Measurements from ENCODE around the gene DNAJB9.

DNAJB9 gene

DNA sequence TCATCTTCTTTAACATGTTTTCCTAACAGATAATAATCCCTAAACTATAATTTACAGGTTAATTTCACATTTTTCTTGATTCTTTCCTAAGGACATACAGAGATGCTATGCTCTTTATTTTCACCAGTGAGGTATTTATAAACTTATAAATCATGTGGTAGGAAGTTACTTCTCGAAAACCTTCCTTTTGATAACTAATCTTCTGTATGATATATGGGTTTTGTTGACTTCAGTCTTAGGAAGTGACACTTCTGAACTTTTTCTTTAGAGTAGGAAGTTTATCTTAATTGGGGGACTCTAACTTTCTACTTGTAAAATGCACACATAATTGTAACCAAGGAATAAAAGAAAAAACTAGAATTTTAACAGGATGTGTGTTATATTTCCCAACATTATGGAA is 33.9 kb upstream of the DNAJB9 start:
- H3K27ac ChIP-seq (ENCODE audit: extremely low read depth, low read depth, low read length) = no peak overlapping the region
- H3K36me3 ChIP-seq (ENCODE audit: control insufficient read depth in 2 of 2, insufficient read depth in 1 of 2, low read length in 2 of 2) = no peaks in the 10 kb centered on the region
- no peak overlapping the region for H3K4me3 ChIP-seq (ENCODE audit: low read depth, low read length)
- TF ChIP-seq ZNF311 (tag by site-specific recombination; IDR thresholded peaks at IDR 0.05; ENCODE audit: borderline replicate concordance) (no peak), MZF1 (tag by site-specific recombination; IDR thresholded peaks at IDR 0.05; ENCODE audit: borderline replicate concordance) (no peak), ZNF514 (tag by site-specific recombination; IDR thresholded peaks at IDR 0.05) (no peak), ZNF473 (tag by site-specific recombination; IDR thresholded peaks at IDR 0.05) (no peak), ZNF214 (tag by site-specific recombination; IDR thresholded peaks at IDR 0.05; ENCODE audit: borderline replicate concordance) (no peak), ZNF423 (tag by site-specific recombination; IDR thresholded peaks at IDR 0.05) (no peak), HOXD13 (CRISPR knock-in tag; IDR thresholded peaks at IDR 0.05; ENCODE audit: borderline replicate concordance) (no peak), ZNF521 (tag by site-specific recombination; IDR thresholded peaks at IDR 0.05) (no peak), ZNF677 (tag by site-specific recombination; IDR thresholded peaks at IDR 0.05) (no peak)
- TF ChIP-seq, protein P1, sequence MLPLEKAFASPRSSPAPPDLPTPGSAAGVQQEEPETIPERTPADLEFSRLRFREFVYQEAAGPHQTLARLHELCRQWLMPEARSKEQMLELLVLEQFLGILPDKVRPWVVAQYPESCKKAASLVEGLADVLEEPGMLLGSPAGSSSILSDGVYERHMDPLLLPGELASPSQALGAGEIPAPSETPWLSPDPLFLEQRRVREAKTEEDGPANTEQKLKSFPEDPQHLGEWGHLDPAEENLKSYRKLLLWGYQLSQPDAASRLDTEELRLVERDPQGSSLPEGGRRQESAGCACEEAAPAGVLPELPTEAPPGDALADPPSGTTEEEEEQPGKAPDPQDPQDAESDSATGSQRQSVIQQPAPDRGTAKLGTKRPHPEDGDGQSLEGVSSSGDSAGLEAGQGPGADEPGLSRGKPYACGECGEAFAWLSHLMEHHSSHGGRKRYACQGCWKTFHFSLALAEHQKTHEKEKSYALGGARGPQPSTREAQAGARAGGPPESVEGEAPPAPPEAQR (tag by site-specific recombination; IDR thresholded peaks at IDR 0.05) = no peak
- TF ChIP-seq, protein P2, sequence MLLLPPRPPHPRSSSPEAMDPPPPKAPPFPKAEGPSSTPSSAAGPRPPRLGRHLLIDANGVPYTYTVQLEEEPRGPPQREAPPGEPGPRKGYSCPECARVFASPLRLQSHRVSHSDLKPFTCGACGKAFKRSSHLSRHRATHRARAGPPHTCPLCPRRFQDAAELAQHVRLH (tag by site-specific recombination; IDR thresholded peaks at IDR 0.05) = no peak
- TF ChIP-seq, protein P3, sequence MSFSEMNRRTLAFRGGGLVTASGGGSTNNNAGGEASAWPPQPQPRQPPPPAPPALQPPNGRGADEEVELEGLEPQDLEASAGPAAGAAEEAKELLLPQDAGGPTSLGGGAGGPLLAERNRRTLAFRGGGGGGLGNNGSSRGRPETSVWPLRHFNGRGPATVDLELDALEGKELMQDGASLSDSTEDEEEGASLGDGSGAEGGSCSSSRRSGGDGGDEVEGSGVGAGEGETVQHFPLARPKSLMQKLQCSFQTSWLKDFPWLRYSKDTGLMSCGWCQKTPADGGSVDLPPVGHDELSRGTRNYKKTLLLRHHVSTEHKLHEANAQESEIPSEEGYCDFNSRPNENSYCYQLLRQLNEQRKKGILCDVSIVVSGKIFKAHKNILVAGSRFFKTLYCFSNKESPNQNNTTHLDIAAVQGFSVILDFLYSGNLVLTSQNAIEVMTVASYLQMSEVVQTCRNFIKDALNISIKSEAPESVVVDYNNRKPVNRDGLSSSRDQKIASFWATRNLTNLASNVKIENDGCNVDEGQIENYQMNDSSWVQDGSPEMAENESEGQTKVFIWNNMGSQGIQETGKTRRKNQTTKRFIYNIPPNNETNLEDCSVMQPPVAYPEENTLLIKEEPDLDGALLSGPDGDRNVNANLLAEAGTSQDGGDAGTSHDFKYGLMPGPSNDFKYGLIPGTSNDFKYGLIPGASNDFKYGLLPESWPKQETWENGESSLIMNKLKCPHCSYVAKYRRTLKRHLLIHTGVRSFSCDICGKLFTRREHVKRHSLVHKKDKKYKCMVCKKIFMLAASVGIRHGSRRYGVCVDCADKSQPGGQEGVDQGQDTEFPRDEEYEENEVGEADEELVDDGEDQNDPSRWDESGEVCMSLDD (tag by site-specific recombination; IDR thresholded peaks at IDR 0.05) = no peak
- TF ChIP-seq, protein P4, sequence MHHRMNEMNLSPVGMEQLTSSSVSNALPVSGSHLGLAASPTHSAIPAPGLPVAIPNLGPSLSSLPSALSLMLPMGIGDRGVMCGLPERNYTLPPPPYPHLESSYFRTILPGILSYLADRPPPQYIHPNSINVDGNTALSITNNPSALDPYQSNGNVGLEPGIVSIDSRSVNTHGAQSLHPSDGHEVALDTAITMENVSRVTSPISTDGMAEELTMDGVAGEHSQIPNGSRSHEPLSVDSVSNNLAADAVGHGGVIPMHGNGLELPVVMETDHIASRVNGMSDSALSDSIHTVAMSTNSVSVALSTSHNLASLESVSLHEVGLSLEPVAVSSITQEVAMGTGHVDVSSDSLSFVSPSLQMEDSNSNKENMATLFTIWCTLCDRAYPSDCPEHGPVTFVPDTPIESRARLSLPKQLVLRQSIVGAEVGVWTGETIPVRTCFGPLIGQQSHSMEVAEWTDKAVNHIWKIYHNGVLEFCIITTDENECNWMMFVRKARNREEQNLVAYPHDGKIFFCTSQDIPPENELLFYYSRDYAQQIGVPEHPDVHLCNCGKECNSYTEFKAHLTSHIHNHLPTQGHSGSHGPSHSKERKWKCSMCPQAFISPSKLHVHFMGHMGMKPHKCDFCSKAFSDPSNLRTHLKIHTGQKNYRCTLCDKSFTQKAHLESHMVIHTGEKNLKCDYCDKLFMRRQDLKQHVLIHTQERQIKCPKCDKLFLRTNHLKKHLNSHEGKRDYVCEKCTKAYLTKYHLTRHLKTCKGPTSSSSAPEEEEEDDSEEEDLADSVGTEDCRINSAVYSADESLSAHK (tag by site-specific recombination; IDR thresholded peaks at IDR 0.05) = no peak
- CTCF ChIA-PET = no interaction called here
- POLR2A ChIA-PET = no interaction called here
- H3K4me1 ChIP-seq (ENCODE audit: control insufficient read depth, insufficient read depth, low read length) = no peaks in the 10 kb centered on the region
- no peaks in the 10 kb centered on the region for H3K9me3 ChIP-seq (ENCODE audit: control insufficient read depth, insufficient read depth, low read depth, low read length)

DNA sequence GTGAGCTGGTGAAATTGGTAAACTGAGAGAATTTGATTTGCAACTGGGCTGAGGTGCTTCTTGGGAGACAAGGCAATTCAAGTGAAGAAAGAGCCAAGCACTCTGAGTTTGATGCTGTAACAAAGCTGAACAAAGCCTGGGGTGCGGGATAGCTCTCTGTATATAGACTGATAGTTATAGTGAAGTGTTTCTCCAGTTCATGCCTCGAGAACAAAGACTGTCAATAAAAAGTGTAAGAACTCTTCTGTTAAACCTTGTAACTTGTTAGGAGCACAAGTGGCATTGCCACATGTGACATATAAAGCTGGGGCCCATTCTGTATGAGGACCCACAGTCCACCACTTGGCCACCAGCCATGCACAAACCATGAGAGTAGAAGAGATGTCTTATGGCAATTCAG is 32.4 kb upstream of the DNAJB9 start:
- Histone ChIP-seq H3K36me3 (ENCODE audit: control insufficient read depth in 2 of 2, insufficient read depth in 1 of 2, low read length in 2 of 2) (no peaks in the 10 kb centered on the region), H3K27ac (ENCODE audit: extremely low read depth, low read depth, low read length) (no peak overlapping the region), H3K4me3 (ENCODE audit: low read depth, low read length) (no peak overlapping the region), H3K9me3 (ENCODE audit: control insufficient read depth, insufficient read depth, low read depth, low read length) (no peaks in the 10 kb centered on the region), H3K4me1 (ENCODE audit: control insufficient read depth, insufficient read depth, low read length) (no peaks in the 10 kb centered on the region)
- CTCF ChIA-PET = interaction anchor here (1.4 kb wide), 1 partner anchor 10 kb away, joined by 6 read pairs; no protein-coding TSS in a partner anchor
- POLR2A ChIA-PET = no interaction called here
- no peak for TF ChIP-seq ZNF426 (tag by site-specific recombination; IDR thresholded peaks at IDR 0.05)
- TF ChIP-seq, protein P2 (tag by site-specific recombination; IDR thresholded peaks at IDR 0.05) = no peak
- TF ChIP-seq ZFHX2 (tag by site-specific recombination; conservative IDR thresholded peaks at IDR 0.05) = no peak
- TF ChIP-seq ZFP37 (tag by site-specific recombination; IDR thresholded peaks at IDR 0.05) = no peak
- TF ChIP-seq, protein P5, sequence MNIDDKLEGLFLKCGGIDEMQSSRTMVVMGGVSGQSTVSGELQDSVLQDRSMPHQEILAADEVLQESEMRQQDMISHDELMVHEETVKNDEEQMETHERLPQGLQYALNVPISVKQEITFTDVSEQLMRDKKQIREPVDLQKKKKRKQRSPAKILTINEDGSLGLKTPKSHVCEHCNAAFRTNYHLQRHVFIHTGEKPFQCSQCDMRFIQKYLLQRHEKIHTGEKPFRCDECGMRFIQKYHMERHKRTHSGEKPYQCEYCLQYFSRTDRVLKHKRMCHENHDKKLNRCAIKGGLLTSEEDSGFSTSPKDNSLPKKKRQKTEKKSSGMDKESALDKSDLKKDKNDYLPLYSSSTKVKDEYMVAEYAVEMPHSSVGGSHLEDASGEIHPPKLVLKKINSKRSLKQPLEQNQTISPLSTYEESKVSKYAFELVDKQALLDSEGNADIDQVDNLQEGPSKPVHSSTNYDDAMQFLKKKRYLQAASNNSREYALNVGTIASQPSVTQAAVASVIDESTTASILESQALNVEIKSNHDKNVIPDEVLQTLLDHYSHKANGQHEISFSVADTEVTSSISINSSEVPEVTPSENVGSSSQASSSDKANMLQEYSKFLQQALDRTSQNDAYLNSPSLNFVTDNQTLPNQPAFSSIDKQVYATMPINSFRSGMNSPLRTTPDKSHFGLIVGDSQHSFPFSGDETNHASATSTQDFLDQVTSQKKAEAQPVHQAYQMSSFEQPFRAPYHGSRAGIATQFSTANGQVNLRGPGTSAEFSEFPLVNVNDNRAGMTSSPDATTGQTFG (tag by site-specific recombination; IDR thresholded peaks at IDR 0.05; ENCODE audit: borderline replicate concordance) = no peak
- TF ChIP-seq ZNF776 (tag by site-specific recombination; IDR thresholded peaks at IDR 0.05; ENCODE audit: borderline replicate concordance) = no peak
- no peak for TF ChIP-seq ZNF311 (tag by site-specific recombination; IDR thresholded peaks at IDR 0.05; ENCODE audit: borderline replicate concordance)
- TF ChIP-seq ZNF404 (tag by site-specific recombination; IDR thresholded peaks at IDR 0.05) = no peak
- TF ChIP-seq ZNF768 (tag by site-specific recombination; IDR thresholded peaks at IDR 0.05) = no peak
- no peak for TF ChIP-seq BCL11A (tag by site-specific recombination; IDR thresholded peaks at IDR 0.05; ENCODE audit: low read depth)
- no peak for TF ChIP-seq ZNF791 (tag by site-specific recombination; IDR thresholded peaks at IDR 0.05)
- TF ChIP-seq ZNF549 (tag by site-specific recombination; IDR thresholded peaks at IDR 0.05) = no peak
- TF ChIP-seq SP3 (tag by site-specific recombination; IDR thresholded peaks at IDR 0.05) = no peak
